ENCODE results near the gene GABBR1. TPM values are rescaled to one million over a fixed set of nuclear protein-coding genes. Genes with fewer than 3 reads are reported as not detected.

The GABBR1 gene
- total RNA-seq, 2 donors from 2014 or later: 48.4 to 53.0 TPM

- intact Hi-C loops (cut with DNase I): no loop called here
- no peak for DNase-seq (ENCODE audit: low spot score)
These were observed 95.1 kb downstream of the GABBR1 start for GRCh38 chr6:29537714-29538403.

- intact Hi-C loops (cut with DNase I): no loop called here
- no peak for DNase-seq (ENCODE audit: low spot score)
These were observed 100.5 kb downstream of the GABBR1 start for GRCh38 chr6:29532320-29532951.

GRCh38 chr6:29531668-29532067 is 101.3 kb downstream of the GABBR1 start:
- DNase-seq (ENCODE audit: low spot score): no peak
- intact Hi-C loops (cut with DNase I): no loop called here

GRCh38 chr6:29530671-29531310 is 102.2 kb downstream of the GABBR1 start:
- intact Hi-C loops (cut with DNase I): no loop called here

GRCh38 chr6:29529956-29530355 is 103.0 kb downstream of the GABBR1 start:
- peak; percentile 58 for DNase-seq (ENCODE audit: low spot score)
- intact Hi-C loops (cut with DNase I): no loop called here

More at GRCh38 chr6:29530671-29531310, 102.2 kb downstream of the GABBR1 start:
- no peak for DNase-seq (ENCODE audit: low spot score)

- no peak for DNase-seq (ENCODE audit: low spot score)
- intact Hi-C loops (cut with DNase I): no loop called here
These were observed 103.9 kb downstream of the GABBR1 start for GRCh38 chr6:29528988-29529560.

GRCh38 chr6:29528300-29528931 is 104.6 kb downstream of the GABBR1 start:
- intact Hi-C loops (cut with DNase I): no loop called here
- peak; percentile 40 for DNase-seq (ENCODE audit: low spot score)

GRCh38 chr6:29527564-29527963 is 105.4 kb downstream of the GABBR1 start:
- DNase-seq (ENCODE audit: low spot score): no peak
- intact Hi-C loops (cut with DNase I): no loop called here

GRCh38 chr6:29527126-29527525 is 105.9 kb downstream of the GABBR1 start:
- intact Hi-C loops (cut with DNase I): no loop called here

GRCh38 chr6:29525311-29525639 is 107.7 kb downstream of the GABBR1 start:
- intact Hi-C loops (cut with DNase I): no loop called here
- no peak for DNase-seq (ENCODE audit: low spot score)

More at GRCh38 chr6:29527126-29527525, 105.9 kb downstream of the GABBR1 start:
- DNase-seq (ENCODE audit: low spot score): no peak

- no peak for DNase-seq (ENCODE audit: low spot score)
- intact Hi-C loops (cut with DNase I): no loop called here
These were observed 108.3 kb downstream of the GABBR1 start for GRCh38 chr6:29524444-29525310.

GRCh38 chr6:29524044-29524443 is 108.9 kb downstream of the GABBR1 start:
- no peak for DNase-seq (ENCODE audit: low spot score)
- intact Hi-C loops (cut with DNase I): no loop called here

GRCh38 chr6:29522227-29522626 is 110.8 kb downstream of the GABBR1 start:
- intact Hi-C loops (cut with DNase I): no loop called here

GRCh38 chr6:29521006-29521680 is 111.8 kb downstream of the GABBR1 start:
- DNase-seq (ENCODE audit: low spot score): peak; percentile 50
- intact Hi-C loops (cut with DNase I): no loop called here

More at GRCh38 chr6:29522227-29522626, 110.8 kb downstream of the GABBR1 start:
- no peak for DNase-seq (ENCODE audit: low spot score)

GRCh38 chr6:29520232-29520631 is 112.8 kb downstream of the GABBR1 start:
- intact Hi-C loops (cut with DNase I): no loop called here
- DNase-seq (ENCODE audit: low spot score): no peak

- intact Hi-C loops (cut with DNase I): no loop called here
- DNase-seq (ENCODE audit: low spot score): no peak
These were observed 113.5 kb downstream of the GABBR1 start for GRCh38 chr6:29519291-29520010.

- no peak for DNase-seq (ENCODE audit: low spot score)
- intact Hi-C loops (cut with DNase I): no loop called here
These were observed 115.1 kb downstream of the GABBR1 start for GRCh38 chr6:29517728-29518440.

All from posterior vena cava (tissue), 2 donors.